SK-N-MC (cell line): ENCODE results near the gene ENG.
"Not testable (repeated sequence)": the region's sequence is repeated elsewhere in the genome, so short reads cannot be mapped to it uniquely, and the experiment has no call there.

ENCODE experiments used
- DNase-seq: peaks from one replicate; pipeline ENCODE4 v3.0.0-alpha.2; 2011; ENCODE audit warnings: low read depth, low spot score
- H3K27ac ChIP-seq: fragments of 200-600 bp; sonication (generic); 2 replicates; pipeline ENCODE4 v1.5.1; 2016; ENCODE audit warnings: mixed run types
- H3K36me3 ChIP-seq: fragments of 200-600 bp; sonication (generic); 2 replicates; pipeline ENCODE4 v1.6.1; 2017; ENCODE audit warnings: antibody characterized with exemption, low read length, mixed read lengths; ENCODE audit not compliant: insufficient read depth
- H3K4me3 ChIP-seq: fragments of 200-600 bp; sonication (generic); 2 replicates; pipeline ENCODE4 v1.5.1; 2016
- H3K9ac ChIP-seq: fragments of 200-600 bp; sonication (generic); 2 replicates; pipeline ENCODE4 v1.8.0; 2017; ENCODE audit warnings: mixed run types, mixed read lengths; ENCODE audit not compliant: insufficient read length
- H3K9me3 ChIP-seq: fragments of 200-600 bp; sonication (generic); 2 replicates; pipeline ENCODE4 v1.6.1; 2017; ENCODE audit warnings: low read depth, mild to moderate bottlenecking, antibody characterized with exemption, low read length, moderate library complexity, mixed read lengths
- EZH2 ChIP-seq: fragments of 200-600 bp; sonication (generic); IDR thresholded peaks from one replicate; pipeline ENCODE4 v1.6.1; 2017; ENCODE audit warnings: antibody characterized with exemption
- FOXP2 ChIP-seq: optimal IDR thresholded peaks from 2 replicates; pipeline ENCODE3; 2011; ENCODE audit warnings: mild to moderate bottlenecking, moderate library complexity; ENCODE audit not compliant: insufficient read depth; ENCODE audit errors: extremely low read length, control extremely low read depth
- POLR2AphosphoS5 ChIP-seq: IDR thresholded peaks from 2 replicates; pipeline ENCODE4 v1.6.1; 2012; ENCODE audit warnings: mild to moderate bottlenecking, low read depth, low read length, borderline replicate concordance

ENG gene

DNA sequence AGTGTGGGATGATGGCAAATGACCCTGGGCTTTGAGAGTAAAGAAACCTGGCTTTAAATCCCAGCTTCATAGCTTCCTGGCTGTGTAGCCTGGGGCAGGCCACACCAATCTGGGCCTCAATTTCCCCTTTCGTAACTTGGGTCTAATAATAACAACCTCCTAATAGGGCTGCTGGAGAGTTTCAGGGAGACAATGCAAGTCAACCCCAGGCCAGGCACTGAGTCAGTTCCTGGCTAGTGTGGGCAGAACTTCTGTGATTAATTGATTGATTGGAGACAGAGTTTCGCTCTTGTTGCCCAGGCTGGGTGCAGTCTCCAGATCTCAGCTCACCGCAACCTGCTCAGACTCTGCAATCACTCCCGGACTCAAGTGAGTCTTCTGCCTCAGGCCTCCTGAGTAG lies 72.7 kb downstream of the ENG start:
- TF ChIP-seq EZH2 (no peak), POLR2AphosphoS5 (no peak), FOXP2 (no peak)
- DNase-seq: no peak
- Histone ChIP-seq H3K9me3 (no peaks in the 10 kb centered on the region), H3K27ac (no peak overlapping the region), H3K4me3 (no peak overlapping the region), H3K9ac (no peak overlapping the region), H3K36me3 (no peaks in the 10 kb centered on the region)

DNA sequence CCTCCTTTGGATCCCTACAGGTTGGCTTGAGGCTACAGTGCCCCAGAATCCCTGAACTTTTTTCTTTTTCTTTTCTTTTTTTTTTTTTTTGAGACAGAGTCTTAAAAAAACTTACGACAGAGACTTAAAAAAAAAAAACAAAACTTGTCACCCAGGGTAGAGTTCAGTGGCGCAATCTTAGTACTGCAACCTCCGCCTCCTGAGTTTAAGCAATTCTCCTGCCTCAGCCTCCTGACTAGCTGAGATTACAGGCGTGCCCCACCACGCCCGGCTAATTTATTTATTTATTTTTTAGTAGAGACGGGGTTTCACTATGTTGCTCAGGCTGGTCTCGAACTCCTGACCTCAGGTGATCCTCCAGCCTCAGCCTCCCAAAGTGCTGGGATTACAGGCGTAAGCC lies 73.5 kb downstream of the ENG start:
- not testable (repeated sequence) for H3K9ac ChIP-seq, H3K4me3 ChIP-seq, H3K36me3 ChIP-seq, DNase-seq, H3K27ac ChIP-seq, H3K9me3 ChIP-seq

DNA sequence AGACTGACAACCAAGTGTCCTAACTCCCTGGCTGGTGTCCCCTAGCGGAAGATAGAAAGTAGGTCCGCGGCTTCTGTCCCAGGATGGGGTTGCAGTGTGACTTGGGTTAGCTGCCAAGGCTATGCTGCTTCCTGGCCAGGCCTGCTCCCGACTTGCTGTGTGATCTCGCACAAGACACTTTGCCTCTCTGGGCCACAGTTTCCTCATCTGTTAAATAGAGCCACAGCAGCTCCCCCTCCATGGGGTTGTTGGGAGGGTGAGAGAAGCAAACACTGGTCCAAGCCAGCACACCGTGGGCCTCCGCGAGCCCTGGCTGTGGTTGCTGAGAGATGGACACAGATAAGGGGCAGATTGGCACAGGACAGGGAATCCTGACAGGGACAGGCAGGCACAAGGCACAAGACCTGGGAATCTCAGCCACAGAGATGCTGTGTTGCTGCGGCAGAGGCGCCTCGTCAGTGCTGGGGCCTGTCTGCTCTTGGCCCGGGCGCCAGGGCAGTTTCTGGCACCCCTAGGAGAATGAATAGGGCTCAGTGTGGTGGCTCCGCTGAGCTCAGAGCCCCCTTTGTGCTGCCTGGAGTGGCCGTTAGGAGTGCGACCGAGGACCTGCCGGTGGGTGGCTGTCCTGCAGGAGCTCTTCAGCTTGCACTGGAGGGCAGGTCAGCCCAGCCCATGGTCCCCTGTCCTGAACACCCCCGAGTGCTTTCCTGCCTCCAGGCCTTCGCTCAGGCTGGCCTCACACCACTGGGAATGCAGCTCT lies 74.2 kb downstream of the ENG start:
- Histone ChIP-seq H3K4me3 (no peak overlapping the region), H3K9me3 (no peaks in the 10 kb centered on the region), H3K9ac (no peak overlapping the region), H3K27ac (no peak overlapping the region), H3K36me3 (no peaks in the 10 kb centered on the region)
- no peak for TF ChIP-seq EZH2
- no peak for DNase-seq

DNA sequence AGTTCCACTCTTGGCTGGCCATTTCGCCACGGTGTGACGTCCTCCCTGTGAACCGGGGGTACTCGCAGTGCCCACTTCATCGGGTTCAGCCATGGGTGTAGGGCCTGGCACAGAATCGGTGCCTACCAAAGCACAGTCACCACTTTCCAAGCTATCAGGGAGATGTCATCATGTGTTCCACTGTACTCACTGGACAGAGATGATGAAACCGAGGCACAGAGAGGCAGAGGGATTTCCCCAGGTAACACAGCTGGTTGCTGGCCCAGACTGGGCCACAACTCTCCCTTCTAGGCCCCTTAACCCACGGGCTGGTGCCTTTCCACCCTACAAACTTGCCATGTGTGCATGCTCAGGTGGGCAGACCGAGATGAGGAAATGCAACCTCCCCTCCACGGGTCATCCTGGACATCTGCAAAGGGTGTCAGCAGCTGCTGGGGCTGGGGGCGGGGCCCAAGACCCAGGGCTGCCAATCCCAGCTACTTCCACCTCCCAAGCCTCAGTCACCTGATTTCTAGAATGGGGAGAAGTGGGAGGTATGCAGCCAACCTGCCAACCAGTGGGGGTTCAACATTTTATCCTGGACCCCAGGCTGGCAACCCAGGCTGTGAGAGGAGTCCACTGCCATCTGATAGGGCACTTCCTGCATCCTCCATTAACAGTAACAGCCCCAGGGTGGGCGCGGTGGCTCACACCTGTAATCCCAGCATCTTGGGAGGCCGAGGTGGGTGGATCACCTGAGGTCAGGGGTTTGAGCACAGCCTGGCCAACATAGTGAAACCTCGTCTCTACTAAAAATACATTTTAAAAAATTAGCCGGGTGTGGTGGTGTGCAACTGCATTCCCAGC lies 75.1 kb downstream of the ENG start:
- TF ChIP-seq POLR2AphosphoS5: no peak
- no peak for TF ChIP-seq EZH2
- no peak for TF ChIP-seq FOXP2
- Histone ChIP-seq H3K9ac (no peak overlapping the region), H3K4me3 (no peak overlapping the region), H3K36me3 (no peaks in the 10 kb centered on the region), H3K27ac (no peak overlapping the region), H3K9me3 (no peaks in the 10 kb centered on the region)
- no peak for DNase-seq

DNA sequence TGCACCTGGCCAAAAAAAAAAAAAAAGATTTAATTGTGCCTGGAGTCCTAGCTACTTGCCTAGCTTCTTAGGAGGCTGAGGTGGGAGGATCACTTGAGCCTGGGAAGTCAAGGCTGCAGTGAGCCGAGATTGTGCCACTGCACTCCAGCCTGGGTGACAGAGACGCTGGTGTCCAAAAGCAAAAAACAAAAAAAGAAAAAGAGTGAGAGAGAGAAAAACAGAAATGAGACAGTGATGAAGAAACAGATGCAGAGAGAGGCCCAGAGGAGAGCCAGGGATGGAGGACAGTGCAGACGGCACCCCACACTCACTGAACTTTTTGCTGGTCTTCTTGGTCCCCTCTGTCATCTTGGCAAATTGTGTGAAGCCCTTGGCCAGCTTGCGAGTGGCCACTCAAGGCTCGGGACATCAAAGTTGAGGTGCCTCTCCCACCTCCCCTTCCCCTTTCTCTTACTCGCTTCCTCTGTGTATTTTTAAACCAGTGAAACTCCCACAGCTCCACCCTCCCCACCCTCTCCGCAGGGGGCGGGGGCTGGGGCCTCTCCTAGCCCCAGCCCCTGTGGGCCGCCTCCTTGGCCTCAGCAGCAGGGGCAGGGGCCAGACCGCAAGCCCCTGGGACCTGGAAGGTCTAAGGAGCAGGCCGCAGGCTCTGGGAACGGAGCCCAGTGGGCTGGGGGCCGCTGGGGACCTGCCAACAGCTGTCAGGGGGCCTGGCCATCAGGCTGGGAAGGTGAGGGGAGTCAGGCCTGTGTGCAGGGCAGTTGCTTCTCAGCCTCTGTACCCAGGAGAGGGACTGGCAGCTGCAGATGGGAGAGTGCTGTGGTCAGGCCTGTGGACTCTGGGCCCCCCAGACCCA lies 76.0 kb downstream of the ENG start, which contains the start of gene SH2D3C:
SH2D3C (minus strand) TSS at position 387 of the 856 bp plus-strand sequence; CDS start at position 348, 39 bp downstream.
- Histone ChIP-seq H3K4me3 (no peak within 1 kb of the TSS), H3K36me3 (no peaks in the 10 kb centered on the region), H3K27ac (no peak within 1 kb of the TSS), H3K9me3 (no peaks in the 10 kb centered on the region), H3K9ac (no peak within 1 kb of the TSS)
- no peak for DNase-seq
- no peak for TF ChIP-seq EZH2
- no peak for TF ChIP-seq POLR2AphosphoS5
- no peak for TF ChIP-seq FOXP2

DNA sequence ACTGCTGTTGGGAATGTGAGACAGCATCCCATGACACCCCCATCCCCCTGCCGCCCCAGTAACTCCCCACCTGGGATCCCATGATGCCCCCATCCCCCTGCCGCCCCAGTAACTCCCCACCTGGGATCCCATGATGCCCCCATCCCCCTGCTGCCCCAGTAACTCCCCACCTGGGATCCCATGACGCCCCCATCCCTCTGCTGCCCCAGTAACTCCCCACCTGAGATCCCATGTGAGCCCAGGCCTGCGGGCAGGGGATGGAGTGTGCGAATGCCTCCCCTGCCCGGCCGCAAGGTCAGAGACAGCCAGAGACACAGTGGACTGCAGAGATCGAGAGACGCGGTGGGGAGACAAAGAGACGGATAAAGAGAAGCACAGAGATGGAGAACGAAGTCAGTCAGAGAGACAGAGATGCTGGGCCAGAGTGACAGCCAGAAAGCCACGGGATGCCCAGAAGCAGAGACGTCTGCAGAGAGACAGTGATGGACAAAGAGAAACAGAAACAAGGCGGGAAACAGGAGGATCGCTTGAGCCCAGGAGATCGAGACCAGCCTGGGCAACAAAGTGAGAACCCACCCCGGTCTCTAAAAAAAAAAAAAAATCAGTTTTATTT lies 77.0 kb downstream of the ENG start:
- Histone ChIP-seq H3K36me3 (no peaks in the 10 kb centered on the region), H3K9me3 (no peaks in the 10 kb centered on the region), H3K9ac (no peak overlapping the region), H3K27ac (no peak overlapping the region), H3K4me3 (no peak overlapping the region)
- DNase-seq: no peak
- TF ChIP-seq EZH2: no peak
- no peak for TF ChIP-seq POLR2AphosphoS5
- no peak for TF ChIP-seq FOXP2

DNA sequence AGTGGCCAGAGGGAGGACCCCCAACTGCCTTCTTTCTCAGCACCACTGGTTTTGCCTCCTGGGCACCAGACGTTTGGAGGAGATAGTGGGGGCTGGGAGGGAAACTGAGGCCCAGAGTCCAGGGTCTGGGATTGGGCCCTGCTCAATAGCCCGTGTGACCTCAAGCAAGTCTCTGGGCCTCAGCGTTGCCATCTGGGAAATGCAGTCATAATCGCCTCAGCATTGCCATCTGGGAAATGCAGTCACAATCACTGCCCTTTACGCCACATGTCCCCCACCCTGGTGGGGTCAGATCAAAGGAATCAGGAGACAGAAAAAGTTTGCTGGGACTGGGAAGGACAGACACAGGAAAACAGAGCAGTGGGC lies 77.6 kb downstream of the ENG start:
- no peaks in the 10 kb centered on the region for H3K9me3 ChIP-seq
- H3K4me3 ChIP-seq: no peak overlapping the region
- DNase-seq: no peak
- TF ChIP-seq EZH2: no peak
- TF ChIP-seq POLR2AphosphoS5: no peak
- TF ChIP-seq FOXP2: no peak
- H3K27ac ChIP-seq: no peak overlapping the region
- H3K9ac ChIP-seq: no peak overlapping the region
- no peaks in the 10 kb centered on the region for H3K36me3 ChIP-seq

DNA sequence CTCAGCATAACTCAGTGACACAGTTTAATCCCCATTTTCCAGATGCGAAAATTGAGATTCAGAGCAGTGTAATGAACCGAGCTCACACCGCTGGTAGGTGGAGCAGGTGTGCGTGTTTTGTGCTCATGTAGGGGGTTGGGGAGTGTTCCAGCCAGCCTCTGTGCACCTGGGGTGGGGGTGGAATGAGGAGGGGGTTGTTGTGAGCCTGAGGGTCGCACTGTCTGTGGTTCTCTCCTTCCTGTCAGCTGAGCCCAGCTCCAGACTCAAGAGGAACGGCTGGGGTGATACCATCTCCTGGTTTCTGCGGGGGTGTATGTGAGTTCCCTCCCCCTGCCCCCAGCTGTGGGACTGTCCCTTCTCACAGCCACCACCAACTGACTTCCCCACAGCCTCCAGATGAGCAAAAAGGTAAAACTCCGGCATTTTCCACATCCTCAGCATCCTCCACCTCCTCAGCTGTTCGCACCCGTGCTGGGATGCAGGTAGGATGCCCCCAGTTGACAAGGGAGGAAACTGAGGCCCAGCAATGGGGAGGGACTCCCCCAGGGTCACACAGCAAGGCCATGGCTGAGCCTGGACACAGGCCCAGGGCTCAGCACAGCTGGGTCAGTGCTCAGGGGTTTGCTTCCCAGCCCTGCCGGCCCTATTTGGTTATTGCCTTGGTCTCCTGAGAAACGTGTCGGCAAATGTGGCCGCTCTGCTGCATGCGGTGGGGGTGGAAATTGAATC lies 78.1 kb downstream of the ENG start:
- H3K4me3 ChIP-seq: no peak overlapping the region
- no peaks in the 10 kb centered on the region for H3K36me3 ChIP-seq
- no peaks in the 10 kb centered on the region for H3K9me3 ChIP-seq
- TF ChIP-seq FOXP2 (no peak), EZH2 (no peak), POLR2AphosphoS5 (no peak)
- H3K9ac ChIP-seq: no peak overlapping the region
- no peak for DNase-seq
- no peak overlapping the region for H3K27ac ChIP-seq
